ENCODE data around the gene CTBP2.

DNA sequence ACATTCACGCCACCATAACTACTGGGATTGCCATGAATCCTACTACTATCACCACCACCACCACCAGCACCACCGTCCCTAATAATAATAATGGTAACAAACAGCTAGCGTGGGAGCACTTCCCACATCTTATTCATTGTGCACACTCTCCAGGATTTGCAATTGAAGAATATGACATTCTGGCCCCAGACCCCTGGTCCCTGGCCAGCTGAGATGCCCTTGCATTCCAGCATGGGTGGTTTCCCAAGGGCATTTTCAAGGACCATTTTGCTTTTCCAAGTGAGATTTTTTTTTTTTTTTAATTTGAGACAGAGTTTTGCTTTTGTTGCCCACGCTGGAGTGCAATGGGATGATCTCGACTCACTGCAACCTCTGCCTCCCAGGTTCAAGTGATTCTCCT is 14.7 kb downstream of the CTBP2 start:
- TF ChIP-seq, protein P1, sequence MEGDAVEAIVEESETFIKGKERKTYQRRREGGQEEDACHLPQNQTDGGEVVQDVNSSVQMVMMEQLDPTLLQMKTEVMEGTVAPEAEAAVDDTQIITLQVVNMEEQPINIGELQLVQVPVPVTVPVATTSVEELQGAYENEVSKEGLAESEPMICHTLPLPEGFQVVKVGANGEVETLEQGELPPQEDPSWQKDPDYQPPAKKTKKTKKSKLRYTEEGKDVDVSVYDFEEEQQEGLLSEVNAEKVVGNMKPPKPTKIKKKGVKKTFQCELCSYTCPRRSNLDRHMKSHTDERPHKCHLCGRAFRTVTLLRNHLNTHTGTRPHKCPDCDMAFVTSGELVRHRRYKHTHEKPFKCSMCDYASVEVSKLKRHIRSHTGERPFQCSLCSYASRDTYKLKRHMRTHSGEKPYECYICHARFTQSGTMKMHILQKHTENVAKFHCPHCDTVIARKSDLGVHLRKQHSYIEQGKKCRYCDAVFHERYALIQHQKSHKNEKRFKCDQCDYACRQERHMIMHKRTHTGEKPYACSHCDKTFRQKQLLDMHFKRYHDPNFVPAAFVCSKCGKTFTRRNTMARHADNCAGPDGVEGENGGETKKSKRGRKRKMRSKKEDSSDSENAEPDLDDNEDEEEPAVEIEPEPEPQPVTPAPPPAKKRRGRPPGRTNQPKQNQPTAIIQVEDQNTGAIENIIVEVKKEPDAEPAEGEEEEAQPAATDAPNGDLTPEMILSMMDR (IDR thresholded peaks at IDR 0.05): no peak
- TF ChIP-seq EP300 (IDR thresholded peaks at IDR 0.05) (no peak), POLR2A (IDR thresholded peaks at IDR 0.05) (no peak), POLR2AphosphoS5 (IDR thresholded peaks at IDR 0.05) (no peak)

Measured in stomach (tissue), 4 donors.